A673 (cell line): ENCODE data around the gene HNRNPDL.

ENCODE experiments used
- CTCF ChIP-seq: fragments of 300-800, 200-600 bp; sonication (generic); conservative IDR thresholded peaks from 2 replicates; pipeline ENCODE4 v1.5.1; 2017; ENCODE audit warnings: low read depth, mild to moderate bottlenecking, antibody characterized with exemption, low read length, moderate library complexity, mixed read lengths
- EZH2 ChIP-seq: fragments of 200-600 bp; sonication (generic); IDR thresholded peaks from 2 replicates; pipeline ENCODE4 v1.6.1; 2017; ENCODE audit warnings: borderline replicate concordance, low read depth, mild to moderate bottlenecking, mixed read lengths, antibody characterized with exemption, low read length; ENCODE audit not compliant: poor library complexity, severe bottlenecking

- TF ChIP-seq CTCF (no peak), EZH2 (no peak)
Observed at GRCh38 chr4:82381661-82382296, 48.5 kb downstream of the HNRNPDL start.
